Ishikawa (cell line): ENCODE data around the gene CBX2.

Experiments
- CEBPB ChIP-seq: IDR thresholded peaks from 2 replicates; pipeline ENCODE4 v1.6.1; 2012
- CREB1 ChIP-seq: IDR thresholded peaks from 2 replicates; pipeline ENCODE4 v1.6.1; 2012; ENCODE audit warnings: low read depth
- EGR1 ChIP-seq: IDR thresholded peaks from 2 replicates; pipeline ENCODE4 v1.6.1; 2012
- EP300 ChIP-seq: IDR thresholded peaks from 2 replicates; pipeline ENCODE4 v1.6.1; 2012; ENCODE audit warnings: borderline replicate concordance
- FOXM1 ChIP-seq: IDR thresholded peaks from 2 replicates; pipeline ENCODE4 v1.6.1; 2012; ENCODE audit warnings: low read depth, borderline replicate concordance
- MAX ChIP-seq: IDR thresholded peaks from 2 replicates; pipeline ENCODE4 v1.6.1; 2012
- NFIC ChIP-seq: IDR thresholded peaks from 2 replicates; pipeline ENCODE4 v1.6.1; 2012
- RAD21 ChIP-seq: IDR thresholded peaks from 2 replicates; pipeline ENCODE4 v1.6.1; 2012; ENCODE audit warnings: low read depth
- REST ChIP-seq: IDR thresholded peaks from 2 replicates; pipeline ENCODE4 v1.6.1; 2012; ENCODE audit warnings: low read depth, mild to moderate bottlenecking
- TAF1 ChIP-seq: IDR thresholded peaks from 2 replicates; pipeline ENCODE4 v1.6.1; 2012; ENCODE audit warnings: low read depth, mild to moderate bottlenecking
- TCF12 ChIP-seq: IDR thresholded peaks from 2 replicates; pipeline ENCODE4 v1.6.1; 2012; ENCODE audit warnings: low read depth
- TEAD4 ChIP-seq: IDR thresholded peaks from 2 replicates; pipeline ENCODE4 v1.6.1; 2012
- USF1 ChIP-seq: IDR thresholded peaks from 2 replicates; pipeline ENCODE4 v1.6.1; 2012
- YY1 ChIP-seq: IDR thresholded peaks from 2 replicates; pipeline ENCODE4 v1.6.1; 2012; ENCODE audit warnings: low read depth
- ZBTB7A ChIP-seq: IDR thresholded peaks from 2 replicates; pipeline ENCODE4 v1.6.1; 2012; ENCODE audit warnings: low read depth

CBX2 gene

GRCh38 chr17:79743614-79744013 lies 34.3 kb upstream of the CBX2 start:
- TF ChIP-seq REST (no peak), YY1 (no peak), TEAD4 (no peak), EGR1 (no peak), FOXM1 (no peak), USF1 (no peak), CREB1 (no peak), CEBPB (no peak), MAX (no peak), ZBTB7A (no peak), RAD21 (no peak), TCF12 (no peak), NFIC (no peak), EP300 (no peak), TAF1 (no peak)

GRCh38 chr17:79745641-79746105 lies 32.3 kb upstream of the CBX2 start:
- TF ChIP-seq TAF1 (no peak), FOXM1 (no peak), TCF12 (no peak), EP300 (no peak), REST (no peak), CEBPB (no peak), NFIC (no peak), EGR1 (no peak), YY1 (no peak), RAD21 (no peak), MAX (no peak)

- no peak for TF ChIP-seq TAF1
- no peak for TF ChIP-seq YY1
- no peak for TF ChIP-seq TCF12
- TF ChIP-seq EP300 = no peak
- TF ChIP-seq EGR1 = no peak
- TF ChIP-seq NFIC = no peak
- no peak for TF ChIP-seq FOXM1
- TF ChIP-seq USF1 = no peak
- TF ChIP-seq MAX = no peak
- no peak for TF ChIP-seq CREB1
- no peak for TF ChIP-seq REST
Observed at GRCh38 chr17:79746889-79747507, 30.9 kb upstream of the CBX2 start.

- TF ChIP-seq TEAD4 (no peak), REST (no peak), NFIC (no peak), MAX (no peak), RAD21 (no peak)
Observed at GRCh38 chr17:79747508-79748294, 30.2 kb upstream of the CBX2 start.
